ENCODE data around the gene SLC6A6. TPM values are rescaled to one million over a fixed set of nuclear protein-coding genes. Genes with fewer than 3 reads are reported as not detected.
A peak's percentile ranks its signal among the peaks of the same experiment; 100 is the strongest.

Gene SLC6A6
- total and polyA plus RNA-seq, 2 donors (not counting 1 experiment from before 2014, with no cell fraction given) = 8.9 to 24.0 TPM

DNA sequence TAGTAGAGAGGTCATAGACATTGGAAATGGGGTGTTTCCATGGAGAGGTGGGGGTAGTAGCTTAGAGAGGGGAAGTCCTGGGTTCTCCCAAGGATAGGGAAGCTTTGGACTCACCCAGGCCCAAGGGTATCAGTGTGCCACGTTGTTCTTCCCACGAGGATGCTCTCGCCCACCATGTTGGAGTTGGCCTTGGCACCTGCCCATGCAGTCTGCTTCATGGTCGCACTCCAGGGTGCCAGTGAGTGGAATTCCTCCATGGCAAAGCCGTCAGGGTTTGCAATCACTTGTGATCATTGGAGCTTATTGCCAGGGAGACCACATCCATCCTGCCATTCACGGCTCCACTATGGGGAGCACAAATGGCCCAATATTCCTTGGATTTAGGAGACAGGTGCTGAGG is 77.2 kb downstream of the SLC6A6 start:
- H3K36me3 ChIP-seq (ENCODE audit: control insufficient read depth, insufficient read depth, low read length) = peaks cover 2% of the 10 kb centered on the region
- no peak overlapping the region for H3K27ac ChIP-seq (ENCODE audit: insufficient read depth, low read length)
- no peaks in the 10 kb centered on the region for H3K79me2 ChIP-seq (ENCODE audit: control insufficient read depth, insufficient read depth, low read length)

DNA sequence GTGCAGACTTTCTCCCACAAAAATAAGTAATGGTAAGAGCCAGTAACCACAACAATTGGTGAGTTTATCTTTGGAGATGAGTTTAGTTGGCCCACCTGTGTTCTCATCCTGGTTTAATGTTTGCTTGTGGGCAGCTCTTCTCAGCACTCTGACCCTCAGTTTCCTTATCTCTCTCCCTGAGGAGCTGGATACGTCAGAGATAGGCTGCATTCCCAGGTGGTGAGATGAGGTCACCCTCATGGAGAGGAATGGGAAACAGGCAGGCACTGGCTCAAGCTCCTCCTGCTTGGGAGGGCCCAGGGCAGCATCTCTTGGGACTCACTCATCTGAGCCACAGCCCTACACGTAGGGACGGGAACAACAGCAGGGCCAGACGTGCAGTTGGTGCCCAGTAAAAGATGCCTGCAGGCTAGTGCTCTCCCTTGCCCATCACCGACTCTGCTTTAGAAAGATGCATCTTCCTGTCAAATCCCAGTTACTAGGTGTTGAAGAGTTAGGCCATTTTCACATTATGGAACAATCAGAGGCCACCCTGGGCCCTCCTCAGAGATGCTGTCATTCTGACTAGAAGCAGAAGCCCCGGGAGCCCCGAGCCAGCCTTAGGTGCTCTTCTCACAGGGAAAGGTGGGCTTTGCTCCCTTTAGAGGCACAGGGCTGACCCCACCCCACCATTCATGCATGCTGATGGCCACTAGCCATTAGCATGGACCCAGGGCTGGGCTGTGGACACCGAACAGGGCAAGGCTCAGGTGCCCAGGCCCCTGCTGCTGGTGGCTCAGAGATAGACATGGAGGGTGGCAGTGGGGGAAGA is 78.0 kb downstream of the SLC6A6 start:
- peak in 1 of 2 donors; percentile 93 for DNase-seq (ENCODE audit: low read depth in 2 of 2)
- H3K79me2 ChIP-seq (ENCODE audit: control insufficient read depth, insufficient read depth, low read length) = no peaks in the 10 kb centered on the region
- H3K4me2 ChIP-seq (ENCODE audit: extremely low read depth, insufficient read depth, low read length) = no peak overlapping the region
- TF ChIP-seq, protein P1, sequence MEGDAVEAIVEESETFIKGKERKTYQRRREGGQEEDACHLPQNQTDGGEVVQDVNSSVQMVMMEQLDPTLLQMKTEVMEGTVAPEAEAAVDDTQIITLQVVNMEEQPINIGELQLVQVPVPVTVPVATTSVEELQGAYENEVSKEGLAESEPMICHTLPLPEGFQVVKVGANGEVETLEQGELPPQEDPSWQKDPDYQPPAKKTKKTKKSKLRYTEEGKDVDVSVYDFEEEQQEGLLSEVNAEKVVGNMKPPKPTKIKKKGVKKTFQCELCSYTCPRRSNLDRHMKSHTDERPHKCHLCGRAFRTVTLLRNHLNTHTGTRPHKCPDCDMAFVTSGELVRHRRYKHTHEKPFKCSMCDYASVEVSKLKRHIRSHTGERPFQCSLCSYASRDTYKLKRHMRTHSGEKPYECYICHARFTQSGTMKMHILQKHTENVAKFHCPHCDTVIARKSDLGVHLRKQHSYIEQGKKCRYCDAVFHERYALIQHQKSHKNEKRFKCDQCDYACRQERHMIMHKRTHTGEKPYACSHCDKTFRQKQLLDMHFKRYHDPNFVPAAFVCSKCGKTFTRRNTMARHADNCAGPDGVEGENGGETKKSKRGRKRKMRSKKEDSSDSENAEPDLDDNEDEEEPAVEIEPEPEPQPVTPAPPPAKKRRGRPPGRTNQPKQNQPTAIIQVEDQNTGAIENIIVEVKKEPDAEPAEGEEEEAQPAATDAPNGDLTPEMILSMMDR (conservative IDR thresholded peaks at IDR 0.05 in 1 of 2, IDR thresholded peaks at IDR 0.05 in 1 of 2; ENCODE audit: low read depth in 1 of 2, low read length in 2 of 2) = no peak
- TF ChIP-seq EZH2 (IDR thresholded peaks at IDR 0.05; ENCODE audit: low read length, missing control alignments) = no peak
- H3K27ac ChIP-seq (ENCODE audit: insufficient read depth, low read length) = no peak overlapping the region
- H3K27me3 ChIP-seq (ENCODE audit: control insufficient read depth, insufficient read depth, low read length) = no peaks in the 10 kb centered on the region
- H3K36me3 ChIP-seq (ENCODE audit: control insufficient read depth, insufficient read depth, low read length) = peaks cover 2% of the 10 kb centered on the region
- H3K9me3 ChIP-seq (ENCODE audit: control insufficient read depth, insufficient read depth, low read depth, low read length) = no peaks in the 10 kb centered on the region
- no peak overlapping the region for H2AFZ ChIP-seq (ENCODE audit: low read length)
- H4K20me1 ChIP-seq (ENCODE audit: control insufficient read depth, extremely low read depth, insufficient read depth, low read length) = no peaks in the 10 kb centered on the region
- no peaks in the 10 kb centered on the region for H3K4me1 ChIP-seq (ENCODE audit: control insufficient read depth, extremely low read depth, insufficient read depth, low read length)
- no peak overlapping the region for H3K4me3 ChIP-seq (replicated peaks in 1 of 4; ENCODE audit: control extremely low read depth in 1 of 4, insufficient read depth in 1 of 4, low read depth in 3 of 4, low read length in 4 of 4)
- H3K9ac ChIP-seq (ENCODE audit: insufficient read depth, low read length) = no peak overlapping the region

More for the DNA sequence above, 77.2 kb downstream of the SLC6A6 start:
- H2AFZ ChIP-seq (ENCODE audit: low read length) = no peak overlapping the region
- no peaks in the 10 kb centered on the region for H3K27me3 ChIP-seq (ENCODE audit: control insufficient read depth, insufficient read depth, low read length)
- DNase-seq (ENCODE audit: low read depth in 2 of 2) = no peak
- H4K20me1 ChIP-seq (ENCODE audit: control insufficient read depth, extremely low read depth, insufficient read depth, low read length) = no peaks in the 10 kb centered on the region
- H3K4me2 ChIP-seq (ENCODE audit: extremely low read depth, insufficient read depth, low read length) = no peak overlapping the region
- H3K9ac ChIP-seq (ENCODE audit: insufficient read depth, low read length) = no peak overlapping the region
- no peaks in the 10 kb centered on the region for H3K4me1 ChIP-seq (ENCODE audit: control insufficient read depth, extremely low read depth, insufficient read depth, low read length)
- no peaks in the 10 kb centered on the region for H3K9me3 ChIP-seq (ENCODE audit: control insufficient read depth, insufficient read depth, low read depth, low read length)
- H3K4me3 ChIP-seq (replicated peaks in 1 of 4; ENCODE audit: control extremely low read depth in 1 of 4, insufficient read depth in 1 of 4, low read depth in 3 of 4, low read length in 4 of 4) = no peak overlapping the region
- TF ChIP-seq, protein P1 (conservative IDR thresholded peaks at IDR 0.05 in 1 of 2, IDR thresholded peaks at IDR 0.05 in 1 of 2; ENCODE audit: low read depth in 1 of 2, low read length in 2 of 2) = no peak
- TF ChIP-seq EZH2 (IDR thresholded peaks at IDR 0.05; ENCODE audit: low read length, missing control alignments) = no peak

DNA sequence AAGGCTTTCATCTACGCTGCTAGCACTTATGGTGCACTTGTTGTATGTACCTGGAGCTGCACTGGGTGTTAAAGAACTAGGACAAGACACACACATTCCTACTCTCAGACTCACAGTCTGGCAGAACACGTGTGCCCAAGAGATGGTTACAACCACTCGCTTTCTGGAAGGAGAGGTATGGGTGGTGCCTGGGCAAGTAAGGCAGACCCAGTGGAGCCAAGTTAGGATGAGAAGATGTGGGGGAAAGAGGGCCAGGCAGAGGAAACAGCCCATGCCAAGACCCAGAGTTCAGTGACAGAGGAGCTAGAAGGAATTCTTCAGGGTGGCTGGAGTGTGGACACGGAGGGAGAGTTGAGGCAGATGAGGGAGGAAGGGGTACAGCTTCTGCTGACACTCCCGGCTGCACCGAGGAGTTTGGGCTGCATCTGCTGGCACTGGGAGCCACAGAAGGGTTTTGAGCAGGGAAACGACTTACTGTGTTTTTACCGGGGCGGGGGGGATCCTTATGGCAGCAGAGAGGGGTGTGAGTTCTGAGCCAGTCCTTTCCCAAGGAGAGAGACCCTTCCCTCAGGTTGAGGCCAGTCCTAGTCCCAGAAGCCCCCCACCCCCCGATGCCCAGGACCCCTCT is 78.7 kb downstream of the SLC6A6 start:
- no peaks in the 10 kb centered on the region for H3K79me2 ChIP-seq (ENCODE audit: control insufficient read depth, insufficient read depth, low read length)
- H3K4me3 ChIP-seq (replicated peaks in 1 of 4; ENCODE audit: control extremely low read depth in 1 of 4, insufficient read depth in 1 of 4, low read depth in 3 of 4, low read length in 4 of 4) = no peak overlapping the region
- TF ChIP-seq, protein P1 (conservative IDR thresholded peaks at IDR 0.05 in 1 of 2, IDR thresholded peaks at IDR 0.05 in 1 of 2; ENCODE audit: low read depth in 1 of 2, low read length in 2 of 2) = no peak
- TF ChIP-seq EZH2 (IDR thresholded peaks at IDR 0.05; ENCODE audit: low read length, missing control alignments) = no peak
- peaks cover 2% of the 10 kb centered on the region for H3K36me3 ChIP-seq (ENCODE audit: control insufficient read depth, insufficient read depth, low read length)
- no peak overlapping the region for H3K4me2 ChIP-seq (ENCODE audit: extremely low read depth, insufficient read depth, low read length)
- H3K9me3 ChIP-seq (ENCODE audit: control insufficient read depth, insufficient read depth, low read depth, low read length) = no peaks in the 10 kb centered on the region
- H3K4me1 ChIP-seq (ENCODE audit: control insufficient read depth, extremely low read depth, insufficient read depth, low read length) = no peaks in the 10 kb centered on the region
- no peak overlapping the region for H3K9ac ChIP-seq (ENCODE audit: insufficient read depth, low read length)
- H3K27ac ChIP-seq (ENCODE audit: insufficient read depth, low read length) = no peak overlapping the region
- H3K27me3 ChIP-seq (ENCODE audit: control insufficient read depth, insufficient read depth, low read length) = no peaks in the 10 kb centered on the region
- no peaks in the 10 kb centered on the region for H4K20me1 ChIP-seq (ENCODE audit: control insufficient read depth, extremely low read depth, insufficient read depth, low read length)
- H2AFZ ChIP-seq (ENCODE audit: low read length) = no peak overlapping the region
- no peak for DNase-seq (ENCODE audit: low read depth in 2 of 2)
